ENCODE results near the gene LGALS7.

Gene LGALS7

DNA sequence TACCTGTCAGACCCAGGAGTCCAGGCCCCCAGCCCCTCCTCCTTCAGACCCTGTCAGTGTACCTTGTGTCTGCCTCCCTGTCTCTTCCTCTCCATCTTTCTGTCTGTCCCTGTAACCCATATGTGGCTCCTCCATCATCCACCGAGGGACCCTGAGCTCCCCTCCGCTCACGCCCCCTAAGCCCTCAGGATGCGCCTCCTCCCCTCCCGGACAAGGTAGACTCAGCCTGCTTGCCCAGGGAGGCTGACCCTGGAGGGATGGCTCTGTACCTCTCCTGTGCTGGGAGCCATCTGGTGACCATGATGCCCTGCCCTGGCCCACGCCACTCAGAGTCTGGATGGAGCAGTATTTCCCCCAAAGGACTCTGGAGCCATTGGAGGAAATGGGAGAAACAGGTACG lies 28.0 kb downstream of the LGALS7 start:
- POLR2A ChIA-PET = no interaction called here
- CTCF ChIA-PET = no interaction called here
- TF ChIP-seq, protein P1, sequence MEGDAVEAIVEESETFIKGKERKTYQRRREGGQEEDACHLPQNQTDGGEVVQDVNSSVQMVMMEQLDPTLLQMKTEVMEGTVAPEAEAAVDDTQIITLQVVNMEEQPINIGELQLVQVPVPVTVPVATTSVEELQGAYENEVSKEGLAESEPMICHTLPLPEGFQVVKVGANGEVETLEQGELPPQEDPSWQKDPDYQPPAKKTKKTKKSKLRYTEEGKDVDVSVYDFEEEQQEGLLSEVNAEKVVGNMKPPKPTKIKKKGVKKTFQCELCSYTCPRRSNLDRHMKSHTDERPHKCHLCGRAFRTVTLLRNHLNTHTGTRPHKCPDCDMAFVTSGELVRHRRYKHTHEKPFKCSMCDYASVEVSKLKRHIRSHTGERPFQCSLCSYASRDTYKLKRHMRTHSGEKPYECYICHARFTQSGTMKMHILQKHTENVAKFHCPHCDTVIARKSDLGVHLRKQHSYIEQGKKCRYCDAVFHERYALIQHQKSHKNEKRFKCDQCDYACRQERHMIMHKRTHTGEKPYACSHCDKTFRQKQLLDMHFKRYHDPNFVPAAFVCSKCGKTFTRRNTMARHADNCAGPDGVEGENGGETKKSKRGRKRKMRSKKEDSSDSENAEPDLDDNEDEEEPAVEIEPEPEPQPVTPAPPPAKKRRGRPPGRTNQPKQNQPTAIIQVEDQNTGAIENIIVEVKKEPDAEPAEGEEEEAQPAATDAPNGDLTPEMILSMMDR (IDR thresholded peaks at IDR 0.05; ENCODE audit: control extremely low read depth, extremely low read depth, low read depth, missing control alignments) = no peak
- no peak for DNase-seq (ENCODE audit: extremely low spot score)

DNA sequence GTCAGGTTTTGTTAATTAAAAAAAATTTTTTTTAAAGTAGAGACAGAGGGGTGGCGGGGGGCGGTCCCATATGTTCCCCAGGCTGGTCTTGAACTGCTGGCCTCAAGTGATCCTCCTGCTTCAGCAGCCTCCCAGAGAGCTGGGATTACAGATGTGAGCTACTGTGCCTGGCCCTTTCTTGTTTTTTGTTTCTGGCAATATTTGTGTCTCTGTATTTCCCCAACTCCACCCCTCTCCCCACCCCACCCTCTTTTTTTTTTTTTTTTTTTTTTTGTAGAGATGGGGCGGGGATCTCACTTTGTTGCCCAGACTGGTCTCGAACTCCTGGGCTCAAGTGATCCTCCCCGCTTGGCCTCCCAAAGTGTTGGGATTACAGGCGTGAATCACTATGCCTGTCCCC lies 28.4 kb downstream of the LGALS7 start:
- DNase-seq (ENCODE audit: extremely low spot score) = no peak
- POLR2A ChIA-PET = no interaction called here
- TF ChIP-seq, protein P1 (IDR thresholded peaks at IDR 0.05; ENCODE audit: control extremely low read depth, extremely low read depth, low read depth, missing control alignments) = no peak
- CTCF ChIA-PET = no interaction called here

DNA sequence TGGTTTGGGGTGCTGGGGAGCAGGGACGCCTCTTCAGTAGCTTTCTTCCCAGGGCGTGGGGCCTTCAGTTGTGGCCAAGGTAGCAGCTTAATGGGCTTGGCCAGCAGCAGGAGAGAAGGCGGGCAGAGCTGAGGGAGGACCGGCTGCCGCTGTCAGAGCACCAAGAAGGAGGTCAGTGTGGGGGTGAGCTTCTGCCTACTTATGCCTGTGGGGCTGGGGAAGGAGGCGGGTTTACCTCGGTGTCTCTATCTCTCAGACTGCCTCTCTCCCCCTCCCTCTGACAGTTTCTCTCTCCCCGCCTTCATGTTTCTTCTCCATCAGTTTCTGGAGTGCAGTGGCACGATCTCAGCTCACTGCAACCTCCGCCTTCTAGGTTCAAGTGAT lies 29.0 kb downstream of the LGALS7 start, which contains the start of gene CAPN12:
TSS of gene CAPN12 (minus strand) at position 177 of the 384 bp plus-strand sequence. CDS start 309 bp downstream, outside the sequence.
- TF ChIP-seq, protein P1 (IDR thresholded peaks at IDR 0.05; ENCODE audit: control extremely low read depth, extremely low read depth, low read depth, missing control alignments) = no peak
- CTCF ChIA-PET = no interaction called here
- DNase-seq (ENCODE audit: extremely low spot score) = no peak
- POLR2A ChIA-PET = no interaction called here

DNA sequence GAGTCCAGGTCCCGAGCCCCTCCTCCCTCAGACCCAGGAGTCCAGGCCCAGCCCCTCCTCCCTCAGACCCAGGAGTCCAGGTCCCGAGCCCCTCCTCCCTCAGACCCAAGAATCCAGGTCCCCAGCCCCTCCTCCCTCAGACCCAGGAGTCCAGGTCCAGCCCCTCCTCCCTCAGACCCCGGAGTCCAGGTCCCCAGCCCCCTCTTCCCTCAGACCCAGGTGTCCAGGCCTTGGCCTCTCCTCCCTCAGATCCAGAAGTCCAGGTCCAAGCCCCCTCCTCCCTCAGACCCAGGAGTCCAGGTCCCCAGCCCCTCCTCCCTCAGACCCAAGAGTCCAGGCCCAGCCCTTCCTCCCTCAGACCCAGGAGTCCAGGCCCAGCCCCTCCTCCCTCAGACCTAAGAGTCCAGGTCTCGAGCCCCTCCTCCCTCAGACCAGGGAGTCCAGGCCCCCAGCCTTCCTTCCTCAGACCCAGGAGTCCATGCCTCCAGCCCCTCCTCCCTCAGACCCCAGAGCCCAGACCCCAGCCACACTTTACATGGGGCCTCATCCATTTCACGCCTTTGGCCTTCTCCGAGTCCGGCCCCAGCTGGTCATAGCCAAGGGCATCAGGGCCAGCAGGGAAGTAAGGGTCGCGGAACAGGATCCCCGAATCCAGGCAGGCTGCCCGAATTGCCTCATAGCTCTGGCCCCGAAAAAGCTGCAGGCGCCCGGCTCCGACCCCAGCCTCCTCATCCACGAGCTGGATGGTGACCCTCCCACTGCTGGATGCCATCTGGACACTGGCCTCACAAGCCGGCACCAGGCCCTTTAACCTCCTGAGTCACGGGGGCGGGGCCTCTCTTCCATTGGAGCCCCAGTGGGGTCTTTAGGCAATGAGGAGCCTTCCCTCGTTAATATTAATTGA lies 29.7 kb downstream of the LGALS7 start:
- POLR2A ChIA-PET = interaction anchor here (0.6 kb wide), 1 partner anchor 61 kb away, joined by 3 read pairs; no protein-coding TSS in a partner anchor
- DNase-seq (ENCODE audit: extremely low spot score) = no peak
- CTCF ChIA-PET = no interaction called here

DNA sequence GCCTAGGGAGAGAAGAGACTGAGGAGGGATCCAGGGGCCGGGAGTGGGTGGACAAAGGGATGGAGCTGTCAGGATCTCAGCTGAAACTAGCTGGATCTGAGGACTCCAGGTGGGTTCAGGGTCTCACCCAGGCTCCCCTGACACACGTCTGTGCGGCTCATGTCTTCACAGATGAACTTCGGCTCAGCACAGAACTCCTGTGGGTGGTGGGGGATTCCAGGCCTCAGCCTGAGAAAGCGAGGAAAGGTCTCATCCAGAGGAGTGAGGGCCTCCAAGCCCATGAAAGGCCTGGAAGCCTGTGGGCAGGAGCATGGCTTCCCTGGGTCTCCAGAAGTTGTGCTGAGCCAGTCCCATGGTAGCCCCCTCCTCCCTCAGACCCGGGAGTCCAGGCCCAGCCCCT lies 30.4 kb downstream of the LGALS7 start:
- ChIA-PET POLR2A (interaction anchor here (0.6 kb wide), 1 partner anchor 60 kb away, joined by 3 read pairs; no protein-coding TSS in a partner anchor), CTCF (no interaction called here)
- no peak for DNase-seq (ENCODE audit: extremely low spot score)
- TF ChIP-seq, protein P1 (IDR thresholded peaks at IDR 0.05; ENCODE audit: control extremely low read depth, extremely low read depth, low read depth, missing control alignments) = no peak

More for the DNA sequence above, 29.7 kb downstream of the LGALS7 start:
- TF ChIP-seq, protein P1 (IDR thresholded peaks at IDR 0.05; ENCODE audit: control extremely low read depth, extremely low read depth, low read depth, missing control alignments) = no peak

DNA sequence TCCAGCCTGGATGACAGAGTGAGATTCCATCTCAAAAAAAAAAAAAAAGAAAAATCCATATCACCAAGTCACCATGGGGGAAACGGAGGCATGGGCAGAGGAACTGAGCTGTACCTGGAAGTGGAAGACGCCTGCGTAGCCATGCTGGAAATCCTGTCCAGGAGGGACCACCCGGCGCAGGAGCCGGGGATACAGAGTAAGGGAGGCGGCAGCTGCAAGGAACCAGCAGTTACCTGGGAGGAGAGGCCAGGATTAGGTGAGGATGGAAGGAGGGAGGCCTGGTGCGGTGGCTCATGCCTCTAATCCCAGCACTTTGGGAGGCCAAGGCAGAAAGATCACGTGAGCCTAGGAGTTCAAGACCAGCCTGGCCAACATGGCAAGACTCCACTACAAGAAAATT lies 31.0 kb downstream of the LGALS7 start:
- TF ChIP-seq, protein P1 (IDR thresholded peaks at IDR 0.05; ENCODE audit: control extremely low read depth, extremely low read depth, low read depth, missing control alignments) = no peak
- CTCF ChIA-PET = interaction anchor here (1.1 kb wide), 1 partner anchor 27 kb away, joined by 3 read pairs; no protein-coding TSS in a partner anchor
- DNase-seq (ENCODE audit: extremely low spot score) = no peak
- POLR2A ChIA-PET = interaction anchor here (0.6 kb wide), 1 partner anchor 274 kb away, joined by 3 read pairs; no protein-coding TSS in a partner anchor
